ENCODE data around the gene TBL3. TPM values are rescaled to one million over a fixed set of nuclear protein-coding genes. Genes with fewer than 3 reads are reported as not detected.

The TBL3 gene
- total RNA-seq, 1 donor from 2014 or later = 32.5 TPM

Other genes starting within 250 kb of the TBL3 start
- 129 TPM for gene NME3, start 200.5 kb upstream of the TBL3 start, total RNA-seq
- 31.9 TPM for gene EME2, start 199.2 kb upstream of the TBL3 start, total RNA-seq
- gene MRPS34, start 198.9 kb upstream of the TBL3 start, total RNA-seq = 87.7 TPM
- 57.9 TPM for gene SPSB3, start 189.5 kb upstream of the TBL3 start, total RNA-seq
- 54.4 TPM for gene NUBP2, start 189.1 kb upstream of the TBL3 start, total RNA-seq
- 29.3 TPM for gene IGFALS, start 178.3 kb upstream of the TBL3 start, total RNA-seq
- gene HAGH, start 145.2 kb upstream of the TBL3 start, total RNA-seq = 82.2 TPM
- gene FAHD1, start 144.8 kb upstream of the TBL3 start, total RNA-seq = 49.6 TPM
- gene MEIOB, start 99.9 kb upstream of the TBL3 start, total RNA-seq = 0.17 TPM
- not detected for gene HS3ST6, start 53.6 kb upstream of the TBL3 start, total RNA-seq
- 41.2 TPM for gene MSRB1, start 28.9 kb upstream of the TBL3 start, total RNA-seq
- not detected for gene RPL3L, start 17.4 kb upstream of the TBL3 start, total RNA-seq
- 145 TPM for gene NDUFB10, start 12.5 kb upstream of the TBL3 start, total RNA-seq
- 1,121 TPM for gene RPS2, start 7.2 kb upstream of the TBL3 start, total RNA-seq
- gene RNF151, start 5.2 kb upstream of the TBL3 start, total RNA-seq = not detected
- gene NOXO1, start 9.4 kb downstream of the TBL3 start, total RNA-seq = 2.7 TPM
- gene GFER, start 12.1 kb downstream of the TBL3 start, total RNA-seq = 34.3 TPM
- gene SYNGR3, start 17.9 kb downstream of the TBL3 start, total RNA-seq = 1.4 TPM
- 42.1 TPM for gene ZNF598, start 37.8 kb downstream of the TBL3 start, total RNA-seq
- 1.6 TPM for gene NPW, start 47.7 kb downstream of the TBL3 start, total RNA-seq
- 121 TPM for gene NHERF2, start 54.8 kb downstream of the TBL3 start, total RNA-seq
- gene NTHL1, start 75.8 kb downstream of the TBL3 start, total RNA-seq = 33.9 TPM
- gene TSC2, start 75.9 kb downstream of the TBL3 start, total RNA-seq = 185 TPM
- 154 TPM for gene PKD1, start 163.8 kb downstream of the TBL3 start, total RNA-seq
- 7.7 TPM for gene RAB26, start 176.6 kb downstream of the TBL3 start, total RNA-seq
- gene TRAF7, start 183.7 kb downstream of the TBL3 start, total RNA-seq = 100 TPM
- gene CASKIN1, start 224.6 kb downstream of the TBL3 start, total RNA-seq = 0.58 TPM
- 31.2 TPM for gene MLST8, start 233.4 kb downstream of the TBL3 start, total RNA-seq
- 15.2 TPM for gene BRICD5, start 238.8 kb downstream of the TBL3 start, total RNA-seq
- gene PGP, start 242.8 kb downstream of the TBL3 start, total RNA-seq = 19.7 TPM